HepG2 (cell line): ENCODE results near the gene ASF1B. TPM values are rescaled to one million over a fixed set of nuclear protein-coding genes. Genes with fewer than 3 reads are reported as not detected.
A peak's percentile ranks its signal among the peaks of the same experiment; 100 is the strongest.

Experiments
- ATAC-seq: fragments of 200-7000 bp; cut with Tn5 transposase; 3 replicates; pipeline ENCODE4 v1.9.1; 2020; ENCODE audit warnings: mild to moderate bottlenecking, moderate library complexity
- BruUV-seq: library from RNA; stranded (reverse); fragments of 400-500 nt; replicated peaks from 2 replicates; lab custom pipeline; 2021; lab: Mats Ljungman, UMichigan
- CTCF ChIA-PET: fragments of 300-600 bp; formaldehyde crosslinking; extraction: SDS; loops from one replicate; lab custom pipeline; 2021; ENCODE audit warnings: low total read pairs, inconsistent platforms, low intra/inter-chr PET ratio; lab: Yijun Ruan, JAX
- POLR2A ChIA-PET: fragments of 350-600 bp; sonication (Branson Sonifier 250); formaldehyde crosslinking; loops from one replicate; lab custom pipeline; 2020; ENCODE audit warnings: antibody characterized with exemption, inconsistent platforms; lab: Yijun Ruan, JAX
- DNase-seq: peaks from one replicate; pipeline ENCODE4 v3.0.0-alpha.2; 2015; ENCODE audit warnings: low spot score
- FAIRE-seq: peaks from 3 replicates; lab custom pipeline; 2011; peaks lifted over from hg19 to GRCh38; lab: Jason Lieb, UNC
- H2AFZ ChIP-seq: one replicate; pipeline ENCODE4 v1.6.1; 2011; ENCODE audit warnings: low read length, inconsistent platforms
- H3K27ac ChIP-seq: fragments of 300-600 bp; 3 replicates; pipeline ENCODE4 v1.8.0; 2011; ENCODE audit warnings: mixed run types, mild to moderate bottlenecking, mixed read lengths, low read length, inconsistent platforms; ENCODE audit not compliant: insufficient read depth; ENCODE audit errors: extremely low read length
- H3K27me3 ChIP-seq, 2 experiments: fragments of 200-600 bp in 1 of 2; 2 replicates in 1 of 2; 3 replicates in 1 of 2; pipeline versions ENCODE4 v1.6.0 to v1.8.0; 2011; ENCODE audit warnings: low read length in 2 of 2, mild to moderate bottlenecking in 2 of 2, moderate library complexity in 2 of 2, inconsistent platforms in 1 of 2; ENCODE audit not compliant: insufficient read depth in 2 of 2, control insufficient read depth in 1 of 2
- H3K36me3 ChIP-seq, 2 experiments: fragments of 200-600 bp in 1 of 2; replicated peaks in 1 of 2; 2 replicates in 1 of 2; 3 replicates in 1 of 2; pipeline versions ENCODE4 v1.5.1 to v1.8.0; 2011; ENCODE audit warnings: low read length in 2 of 2, inconsistent platforms in 1 of 2; ENCODE audit not compliant: insufficient read depth in 2 of 2, control insufficient read depth in 1 of 2
- H3K4me1 ChIP-seq: 2 replicates; pipeline ENCODE4 v1.5.1; 2012; ENCODE audit warnings: low read length, inconsistent platforms; ENCODE audit not compliant: insufficient read depth
- H3K4me2 ChIP-seq: 2 replicates; pipeline ENCODE4 v1.6.0; 2011; ENCODE audit warnings: low read depth, low read length, inconsistent platforms
- H3K4me3 ChIP-seq, 3 experiments: fragments of 200-600 bp in 1 of 3; sonication (generic), shearing (Covaris generic) in 1 of 3; replicated peaks in 1 of 3; 2 replicates each; pipeline ENCODE4 v1.5.1; 2011 to 2016; ENCODE audit warnings: low read length in 3 of 3, inconsistent platforms in 2 of 3, low read depth in 2 of 3, mild to moderate bottlenecking in 2 of 3, control low read depth in 1 of 3, mixed read lengths in 1 of 3; ENCODE audit not compliant: insufficient read depth in 1 of 3
- H3K79me2 ChIP-seq: one replicate; pipeline ENCODE4 v1.6.1; 2011; ENCODE audit warnings: low read length, inconsistent platforms; ENCODE audit not compliant: insufficient read depth
- H3K9ac ChIP-seq: 2 replicates; pipeline ENCODE4 v1.6.0; 2011; ENCODE audit warnings: mild to moderate bottlenecking, low read depth, low read length, inconsistent platforms; ENCODE audit not compliant: insufficient read depth
- H3K9me3 ChIP-seq: 2 replicates; pipeline ENCODE4 v1.5.1; 2012; ENCODE audit warnings: mild to moderate bottlenecking, low read length
- H4K20me1 ChIP-seq: 2 replicates; pipeline ENCODE4 v1.6.0; 2011; ENCODE audit warnings: inconsistent platforms, mild to moderate bottlenecking, low read length, moderate library complexity; ENCODE audit not compliant: insufficient read depth
- AGO1 ChIP-seq: fragments of 200-400 bp; formaldehyde crosslinking; IDR thresholded peaks from 2 replicates; pipeline ENCODE4 v1.6.1; 2017; ENCODE audit warnings: mild to moderate bottlenecking, low read depth, low read length, moderate library complexity; ENCODE audit not compliant: poor library complexity, severe bottlenecking
- AGO2 ChIP-seq: fragments of 200-400 bp; formaldehyde crosslinking; optimal IDR thresholded peaks from 2 replicates; pipeline ENCODE3; 2017; ENCODE audit warnings: mild to moderate bottlenecking, low read depth, low read length, moderate library complexity
- EED ChIP-seq: sonication (generic); formaldehyde crosslinking; IDR thresholded peaks from 2 replicates; pipeline ENCODE4 v1.5.0; 2020; ENCODE audit warnings: mild to moderate bottlenecking, missing genetic modification reagents
- FOXC1 ChIP-seq: sonication (generic); formaldehyde crosslinking; IDR thresholded peaks from 2 replicates; pipeline ENCODE4 v1.8.0; 2022; ENCODE audit warnings: mild to moderate bottlenecking, missing genetic modification reagents, borderline replicate concordance
- ZBTB3 ChIP-seq: sonication (generic); formaldehyde crosslinking; IDR thresholded peaks from 2 replicates; pipeline ENCODE4 v1.4.0; 2020; ENCODE audit warnings: low read depth, mild to moderate bottlenecking, moderate library complexity, missing genetic modification reagents, borderline replicate concordance
- ZNF543 ChIP-seq: sonication (generic); formaldehyde crosslinking; IDR thresholded peaks from 2 replicates; pipeline ENCODE4 v1.4.0; 2020; ENCODE audit warnings: mild to moderate bottlenecking, missing genetic modification reagents
- ZSCAN12 ChIP-seq: sonication (generic); formaldehyde crosslinking; IDR thresholded peaks from 2 replicates; pipeline ENCODE4 v1.9.0; 2021; ENCODE audit warnings: mild to moderate bottlenecking, missing genetic modification reagents
- WGBS: methylation state at CpG from one replicate; pipeline ENCODE4 v1.1.6; 2017; ENCODE audit warnings: low lambda C conversion rate; 5-methylcytosine and 5-hydroxymethylcytosine counted together
- in situ Hi-C: cut with HindIII; loops from 2 replicates; pipeline ENCODE4 v1.10.0; 2017; ENCODE audit warnings: low pct_unique_long_range_greater_than_20kb; ENCODE audit not compliant: extremely low pct_ligation_motif_present
- intact Hi-C: fragments of 100-400 bp; cut with micrococcal nuclease; formaldehyde crosslinking; loops from one replicate; pipeline ENCODE4 v1.10.0; 2022; ENCODE audit not compliant: unreplicated experiment
- polyA plus RNA-seq, 8 experiments: library from polyadenylated mRNA; depleted of rRNA in 3 of 8; stranded (reverse) in 7 of 8; unstranded in 1 of 8; fragments of >200 nt; fragmentation: Illumina TruSeq in 4 of 8; extraction: Trizol in 4 of 8; gene quantifications; 2 replicates each; pipeline versions ENCODE4 v1.2.1 to v1.2.3, GENCODE V29; 2011 to 2016; ENCODE audit warnings: low read depth in 4 of 8, missing spikeins in 1 of 8, mixed read lengths in 1 of 8; ENCODE audit not compliant: insufficient read depth in 1 of 8
- total RNA-seq, 5 experiments: library from RNA; depleted of rRNA; stranded (reverse); fragments of >200 nt; fragmentation: Illumina TruSeq; extraction: Trizol; gene quantifications; 2 replicates each; pipeline ENCODE4 v1.2.3, GENCODE V29; 2016; ENCODE audit warnings: low read depth in 1 of 5
- TF ChIP-seq, protein P1 (sequence below): sonication (generic); formaldehyde crosslinking; IDR thresholded peaks from 2 replicates; pipeline ENCODE4 v1.8.0; 2022; ENCODE audit warnings: mild to moderate bottlenecking, missing genetic modification reagents; ENCODE audit not compliant: insufficient replicate concordance
- TF ChIP-seq, protein P2 (sequence below): sonication (generic); formaldehyde crosslinking; conservative IDR thresholded peaks from 2 replicates; pipeline ENCODE4 v1.4.0; 2020; ENCODE audit warnings: missing genetic modification reagents

ASF1B gene
- total and polyA plus RNA-seq, 2 of the 13 experiments (the other 11 are each of a cell fraction or from before 2014, with no cell fraction given): 18.2 to 24.8 TPM

DNA sequence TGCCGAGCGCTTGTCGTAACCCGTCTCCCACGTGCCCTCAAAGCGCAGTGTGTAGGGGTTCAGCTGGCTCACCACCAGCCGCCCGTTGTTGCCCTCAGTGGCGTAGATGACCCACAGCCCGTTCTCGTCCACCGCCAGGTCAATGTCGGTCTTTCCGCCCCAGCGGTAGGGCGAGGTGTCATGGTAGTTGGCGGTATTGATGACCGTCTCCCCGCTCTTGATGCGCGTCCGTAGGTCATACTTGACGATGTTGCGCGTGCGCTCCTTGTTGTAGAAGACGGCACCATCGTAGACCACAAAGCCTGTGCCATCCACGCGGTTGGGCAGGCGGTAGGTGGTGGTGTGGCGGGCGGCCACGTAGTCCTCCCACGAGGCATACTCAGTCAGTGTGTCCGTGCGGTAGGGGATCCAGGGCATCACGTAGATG is 26.5 kb upstream of the ASF1B start:
- no peaks in the 10 kb centered on the region for H3K79me2 ChIP-seq
- ATAC-seq (no peak), DNase-seq (no peak), FAIRE-seq (no peak)
- in situ Hi-C loops (no loop called here), intact Hi-C loops (no loop called here)
- no peak overlapping the region for H3K27ac ChIP-seq
- H3K27me3 ChIP-seq: no peaks in the 10 kb centered on the region; a peak in 1 of 5 replicates
- TF ChIP-seq ZSCAN12 (CRISPR knock-in tag) (no peak), FOXC1 (no peak), EED (CRISPR knock-in tag) (no peak), ZNF543 (CRISPR knock-in tag) (no peak)
- TF ChIP-seq, protein P1, sequence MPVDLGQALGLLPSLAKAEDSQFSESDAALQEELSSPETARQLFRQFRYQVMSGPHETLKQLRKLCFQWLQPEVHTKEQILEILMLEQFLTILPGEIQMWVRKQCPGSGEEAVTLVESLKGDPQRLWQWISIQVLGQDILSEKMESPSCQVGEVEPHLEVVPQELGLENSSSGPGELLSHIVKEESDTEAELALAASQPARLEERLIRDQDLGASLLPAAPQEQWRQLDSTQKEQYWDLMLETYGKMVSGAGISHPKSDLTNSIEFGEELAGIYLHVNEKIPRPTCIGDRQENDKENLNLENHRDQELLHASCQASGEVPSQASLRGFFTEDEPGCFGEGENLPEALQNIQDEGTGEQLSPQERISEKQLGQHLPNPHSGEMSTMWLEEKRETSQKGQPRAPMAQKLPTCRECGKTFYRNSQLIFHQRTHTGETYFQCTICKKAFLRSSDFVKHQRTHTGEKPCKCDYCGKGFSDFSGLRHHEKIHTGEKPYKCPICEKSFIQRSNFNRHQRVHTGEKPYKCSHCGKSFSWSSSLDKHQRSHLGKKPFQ: no peak
- H3K4me2 ChIP-seq: no peak overlapping the region
- WGBS: 93% methylated on average over 38 of the region's 38 CpGs
- no peaks in the 10 kb centered on the region for H4K20me1 ChIP-seq
- H3K9ac ChIP-seq: no peak overlapping the region
- H3K4me3 ChIP-seq: no peak overlapping the region
- no peaks in the 10 kb centered on the region for H3K9me3 ChIP-seq
- H3K4me1 ChIP-seq: no peaks in the 10 kb centered on the region
- no peak overlapping the region for H2AFZ ChIP-seq
- ChIA-PET POLR2A (no interaction called here), CTCF (no interaction called here)
- H3K36me3 ChIP-seq: no peaks in the 10 kb centered on the region
- BruUV-seq: no TSS peak

DNA sequence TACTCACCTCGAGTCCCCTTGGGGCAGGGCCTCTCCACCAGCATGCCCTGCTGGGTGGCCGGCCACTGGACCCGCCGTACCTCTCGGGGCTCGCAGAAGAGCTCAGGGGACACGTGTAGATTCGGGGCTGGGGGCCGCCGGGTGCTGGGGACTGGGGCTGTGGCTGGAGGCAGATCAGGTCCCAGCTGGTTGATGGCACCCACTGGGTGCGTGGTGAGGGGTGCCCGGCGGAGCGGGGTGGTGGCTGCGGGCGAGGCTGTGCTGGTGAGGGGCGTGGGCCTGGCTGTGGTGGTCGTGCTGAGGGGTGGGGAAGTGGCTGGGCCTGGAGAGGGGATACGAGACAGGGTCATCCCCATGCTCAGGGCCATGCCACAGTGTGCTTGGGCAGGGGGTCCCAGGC is 24.9 kb upstream of the ASF1B start:
- FAIRE-seq (no peak), ATAC-seq (no peak), DNase-seq (no peak)
- H2AFZ ChIP-seq: no peak overlapping the region
- intact Hi-C loops (no loop called here), in situ Hi-C loops (no loop called here)
- H3K4me1 ChIP-seq: no peaks in the 10 kb centered on the region
- H3K4me3 ChIP-seq: no peak overlapping the region
- no peaks in the 10 kb centered on the region for H4K20me1 ChIP-seq
- POLR2A ChIA-PET: no interaction called here
- no peak overlapping the region for H3K27ac ChIP-seq
- no peaks in the 10 kb centered on the region for H3K79me2 ChIP-seq
- no peaks in the 10 kb centered on the region for H3K9me3 ChIP-seq
- BruUV-seq: no TSS peak
- no peak overlapping the region for H3K9ac ChIP-seq
- no peak overlapping the region for H3K4me2 ChIP-seq
- 66% methylated on average over 10 of the region's 19 CpGs for WGBS
- H3K36me3 ChIP-seq: no peaks in the 10 kb centered on the region
- H3K27me3 ChIP-seq: no peaks in the 10 kb centered on the region; a peak in 1 of 5 replicates
- CTCF ChIA-PET: no interaction called here
- peak; percentile 50 for TF ChIP-seq AGO1
- TF ChIP-seq, protein P2, sequence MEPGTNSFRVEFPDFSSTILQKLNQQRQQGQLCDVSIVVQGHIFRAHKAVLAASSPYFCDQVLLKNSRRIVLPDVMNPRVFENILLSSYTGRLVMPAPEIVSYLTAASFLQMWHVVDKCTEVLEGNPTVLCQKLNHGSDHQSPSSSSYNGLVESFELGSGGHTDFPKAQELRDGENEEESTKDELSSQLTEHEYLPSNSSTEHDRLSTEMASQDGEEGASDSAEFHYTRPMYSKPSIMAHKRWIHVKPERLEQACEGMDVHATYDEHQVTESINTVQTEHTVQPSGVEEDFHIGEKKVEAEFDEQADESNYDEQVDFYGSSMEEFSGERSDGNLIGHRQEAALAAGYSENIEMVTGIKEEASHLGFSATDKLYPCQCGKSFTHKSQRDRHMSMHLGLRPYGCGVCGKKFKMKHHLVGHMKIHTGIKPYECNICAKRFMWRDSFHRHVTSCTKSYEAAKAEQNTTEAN (CRISPR knock-in tag): no peak
- no peak for TF ChIP-seq ZBTB3 (CRISPR knock-in tag)
- TF ChIP-seq AGO2: peak; percentile 48
- TF ChIP-seq, all 625 proteins: peak for 2
